Placental epithelial cell (primary cell): ENCODE data around the gene HUS1B. TPM values are rescaled to one million over a fixed set of nuclear protein-coding genes. Genes with fewer than 3 reads are reported as not detected.

Experiments used
- total RNA-seq: library from RNA; depleted of rRNA; stranded (reverse); fragments of >200 nt; gene quantifications from 2 replicates; pipeline ENCODE4 v1.2.3, GENCODE V29; 2012

The HUS1B gene
- total RNA-seq = 0.22 and 1.2 TPM in 2 replicates

GRCh38 chr6:656460-657252, at the start of gene HUS1B:
Gene HUS1B, minus strand, starts transcription at chr6:657100. Its CDS starts 156 bp downstream, at chr6:656944.

GRCh38 chr6:692858-693722, 36.2 kb upstream of the HUS1B start, which contains the start of gene EXOC2:
Gene EXOC2, minus strand, starts transcription at chr6:693139. Its CDS starts 55,321 bp downstream, at chr6:637818.

Other genes starting within 250 kb of the HUS1B start
- gene EXOC2, start 36.0 kb upstream of the HUS1B start, total RNA-seq = 17.3 and 23.7 TPM in 2 replicates